BJ (cell line): ENCODE results near the gene KIAA1755. TPM values are rescaled to one million over a fixed set of nuclear protein-coding genes. Genes with fewer than 3 reads are reported as not detected.

Source experiments
- CTCF ChIA-PET: fragments of 350-600 bp; formaldehyde crosslinking; extraction: SDS; loops from one replicate; lab custom pipeline; 2021; ENCODE audit warnings: antibody characterized with exemption, inconsistent platforms; lab: Yijun Ruan, JAX
- POLR2A ChIA-PET: fragments of 300-600 bp; sonication (Branson Sonifier 250); formaldehyde crosslinking; extraction: SDS; loops from one replicate; lab custom pipeline; 2021; ENCODE audit warnings: antibody characterized with exemption; lab: Charles Lee
- DNase-seq: peaks from one replicate; pipeline ENCODE4 v3.0.0-alpha.2; 2011; ENCODE audit warnings: low read depth
- H3K27me3 ChIP-seq: 2 replicates; pipeline ENCODE4 v1.6.0; 2011; ENCODE audit warnings: low read length; ENCODE audit not compliant: control insufficient read depth, insufficient read depth
- H3K36me3 ChIP-seq: 2 replicates; pipeline ENCODE4 v1.5.1; 2011; ENCODE audit warnings: low read length; ENCODE audit not compliant: control insufficient read depth, insufficient read depth
- H3K4me3 ChIP-seq: 2 replicates; pipeline ENCODE4 v1.5.1; 2011; ENCODE audit warnings: low read depth, mild to moderate bottlenecking, control low read depth, low read length
- CTCF ChIP-seq: IDR thresholded peaks from 2 replicates; pipeline ENCODE4 v1.5.1; 2011; ENCODE audit warnings: low read depth, mild to moderate bottlenecking, control low read depth, inconsistent platforms, low read length, moderate library complexity; ENCODE audit not compliant: insufficient read depth
- polyA plus RNA-seq: library from polyadenylated mRNA; depleted of rRNA; stranded (reverse); fragments of >200 nt; gene quantifications from 2 replicates; pipeline ENCODE4 v1.2.3, GENCODE V29; 2011

Gene KIAA1755
- polyA plus RNA-seq, 1 experiment = 9.7 TPM

GRCh38 chr20:38165089-38165965 lies 95.2 kb downstream of the KIAA1755 start, which contains the start of gene TGM2:
Gene TGM2, minus strand, starts transcription at chr20:38165270. Its CDS starts 72 bp downstream, at chr20:38165198.
- Histone ChIP-seq H3K4me3 (peak within 1 kb of the TSS; percentile 50), H3K27me3 (no peaks in the 10 kb centered on the region), H3K36me3 (peaks cover 3% of the 10 kb centered on the region; the same call in 1 of the 2 replicates)
- ChIA-PET CTCF (interaction anchor here (0.6 to 14.6 kb wide), 22 partner anchors 10 to 113 kb away, joined by 3 to 223 read pairs (median 6); no protein-coding TSS in a partner anchor), POLR2A (no interaction called here)
- TF ChIP-seq CTCF = peak; percentile 77
- DNase-seq = no peak

- POLR2A ChIA-PET = no interaction called here
- peak overlapping the region; percentile 50 for H3K4me3 ChIP-seq
- no peaks in the 10 kb centered on the region for H3K27me3 ChIP-seq
- no peak for DNase-seq
- peaks cover 8% of the 10 kb centered on the region for H3K36me3 ChIP-seq
- no peak for TF ChIP-seq CTCF
- CTCF ChIA-PET = interaction anchor here (0.6 to 14.6 kb wide), 17 partner anchors 10 to 151 kb away, joined by 3 to 223 read pairs (median 5); no protein-coding TSS in a partner anchor
Observed at GRCh38 chr20:38164624-38165088, 95.9 kb downstream of the KIAA1755 start.

- no peaks in the 10 kb centered on the region for H3K27me3 ChIP-seq
- DNase-seq = no peak
- ChIA-PET POLR2A (no interaction called here), CTCF (interaction anchor here (0.6 to 14.6 kb wide), 16 partner anchors 9 to 151 kb away, joined by 3 to 223 read pairs (median 4); no protein-coding TSS in a partner anchor)
- peak overlapping the region; percentile 50 for H3K4me3 ChIP-seq
- H3K36me3 ChIP-seq = peaks cover 9% of the 10 kb centered on the region
- TF ChIP-seq CTCF = no peak
Observed at GRCh38 chr20:38164069-38164468, 96.5 kb downstream of the KIAA1755 start.

- POLR2A ChIA-PET = no interaction called here
- no peak for TF ChIP-seq CTCF
- no peak for DNase-seq
- peak overlapping the region; percentile 50 for H3K4me3 ChIP-seq
- CTCF ChIA-PET = interaction anchor here (0.6 to 14.6 kb wide), 10 partner anchors 8 to 152 kb away, joined by 3 to 223 read pairs (median 10); no protein-coding TSS in a partner anchor
- peaks cover 11% of the 10 kb centered on the region for H3K36me3 ChIP-seq
- H3K27me3 ChIP-seq = no peaks in the 10 kb centered on the region
Observed at GRCh38 chr20:38162878-38163875, 97.4 kb downstream of the KIAA1755 start.
